Kidney (tissue), 14 donors: ENCODE data around the gene AKR1A1. TPM values are rescaled to one million over a fixed set of nuclear protein-coding genes. Genes with fewer than 3 reads are reported as not detected.
"Not testable (repeated sequence)": the region's sequence is repeated elsewhere in the genome, so short reads cannot be mapped to it uniquely, and the experiment has no call there.

Experiments used
- DNase-seq, 5 donors: peaks; one replicate each; pipeline ENCODE4 v3.0.0-alpha.2; 2013 to 2020
- FAIRE-seq: peaks from 2 replicates; lab custom pipeline; 2012; peaks lifted over from hg19 to GRCh38; lab: Jason Lieb, UNC
- H3K27ac ChIP-seq, 2 donors: one replicate each; pipeline ENCODE4 v1.7.0; 2013; ENCODE audit warnings: low read depth in 2 of 2, low read length in 2 of 2, inconsistent platforms in 1 of 2
- H3K27me3 ChIP-seq: one replicate; pipeline ENCODE4 v1.7.1; 2013; ENCODE audit warnings: low read length, inconsistent platforms; ENCODE audit not compliant: control insufficient read depth, insufficient read depth
- H3K36me3 ChIP-seq, 3 donors: one replicate each; pipeline versions ENCODE4 v1.7.0 to v1.7.1; 2013; ENCODE audit warnings: low read length in 3 of 3, control low read depth in 1 of 3, inconsistent platforms in 1 of 3; ENCODE audit not compliant: insufficient read depth in 3 of 3, control insufficient read depth in 2 of 3
- H3K4me1 ChIP-seq, 3 donors: one replicate each; pipeline versions ENCODE4 v1.7.0 to v1.7.1; 2013; ENCODE audit warnings: low read length in 3 of 3, inconsistent platforms in 1 of 3, low read depth in 1 of 3; ENCODE audit not compliant: control insufficient read depth in 2 of 3, insufficient read depth in 2 of 3
- H3K4me3 ChIP-seq, 3 donors: one replicate each; pipeline versions ENCODE4 v1.7.0 to v1.8.1; 2013; ENCODE audit warnings: low read length in 3 of 3, control low read depth in 1 of 3, inconsistent platforms in 1 of 3
- H3K9ac ChIP-seq, 3 donors: one replicate each; pipeline versions ENCODE4 v1.7.0 to v1.7.1; 2013; ENCODE audit warnings: low read length in 3 of 3, control low read depth in 1 of 3, inconsistent platforms in 1 of 3
- H3K9me3 ChIP-seq, 3 donors: one replicate each; pipeline versions ENCODE4 v1.7.0 to v1.7.1; 2013; ENCODE audit warnings: low read length in 3 of 3, control low read depth in 1 of 3, inconsistent platforms in 1 of 3; ENCODE audit not compliant: control insufficient read depth in 2 of 3, insufficient read depth in 1 of 3
- intact Hi-C: fragments of 100-400 bp; cut with DNase I; formaldehyde crosslinking; loops from one replicate; pipeline ENCODE4 v1.11.1; 2022
- polyA plus RNA-seq: library from polyadenylated mRNA; stranded (reverse); fragments of 350-450 nt; fragmentation: Illumina TruSeq; extraction: RNeasy Lipid Tissue Mini Kit (QIAGEN cat#74804); gene quantifications from one replicate; pipeline ENCODE4 v1.2.3, GENCODE V29; 2014; ENCODE audit warnings: low read depth, low replicate concordance; ENCODE audit not compliant: insufficient read depth
- total RNA-seq: library from RNA; stranded (reverse); fragmentation: NEBNext Ultra II Directional; extraction: Animal tissue kit (Norgen Biotek cat#: 25700); gene quantifications from one replicate; pipeline ENCODE4 v1.2.1, GENCODE V29; 2021
- TF ChIP-seq, protein P1 (sequence below): IDR thresholded peaks from 3 replicates; pipeline ENCODE4 v1.5.1; 2012; ENCODE audit warnings: mild to moderate bottlenecking, moderate library complexity, borderline replicate concordance; ENCODE audit not compliant: insufficient read depth; ENCODE audit errors: extremely low read depth
- donor health status: control.
- donor health status: control.
- donor health status: control.
- donor health status: control.
- donor health status: control.
- donor health status: DM: yes; HTN: yes; CAD: no.
- donor health status: Normal renal cell carcinoma (clear cell type).

AKR1A1 gene
- total and polyA plus RNA-seq, 2 donors from 2014 or later: 147 to 431 TPM

GRCh38 chr1:45594412-45594811 is 43.8 kb downstream of the AKR1A1 start:
- Histone ChIP-seq H3K4me3 (no peak overlapping the region), H3K4me1 (no peaks in the 10 kb centered on the region), H3K27ac (no peak overlapping the region), H3K36me3 (peaks cover 0 to 6% (median 2%) of the 10 kb centered on the region in 3 donors), H3K9ac (no peak overlapping the region), H3K27me3 (no peaks in the 10 kb centered on the region), H3K9me3 (no peaks in the 10 kb centered on the region)
- intact Hi-C loops: no loop called here
- DNase-seq (no peak), FAIRE-seq (no peak)
- TF ChIP-seq, protein P1, sequence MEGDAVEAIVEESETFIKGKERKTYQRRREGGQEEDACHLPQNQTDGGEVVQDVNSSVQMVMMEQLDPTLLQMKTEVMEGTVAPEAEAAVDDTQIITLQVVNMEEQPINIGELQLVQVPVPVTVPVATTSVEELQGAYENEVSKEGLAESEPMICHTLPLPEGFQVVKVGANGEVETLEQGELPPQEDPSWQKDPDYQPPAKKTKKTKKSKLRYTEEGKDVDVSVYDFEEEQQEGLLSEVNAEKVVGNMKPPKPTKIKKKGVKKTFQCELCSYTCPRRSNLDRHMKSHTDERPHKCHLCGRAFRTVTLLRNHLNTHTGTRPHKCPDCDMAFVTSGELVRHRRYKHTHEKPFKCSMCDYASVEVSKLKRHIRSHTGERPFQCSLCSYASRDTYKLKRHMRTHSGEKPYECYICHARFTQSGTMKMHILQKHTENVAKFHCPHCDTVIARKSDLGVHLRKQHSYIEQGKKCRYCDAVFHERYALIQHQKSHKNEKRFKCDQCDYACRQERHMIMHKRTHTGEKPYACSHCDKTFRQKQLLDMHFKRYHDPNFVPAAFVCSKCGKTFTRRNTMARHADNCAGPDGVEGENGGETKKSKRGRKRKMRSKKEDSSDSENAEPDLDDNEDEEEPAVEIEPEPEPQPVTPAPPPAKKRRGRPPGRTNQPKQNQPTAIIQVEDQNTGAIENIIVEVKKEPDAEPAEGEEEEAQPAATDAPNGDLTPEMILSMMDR: no peak

DNA sequence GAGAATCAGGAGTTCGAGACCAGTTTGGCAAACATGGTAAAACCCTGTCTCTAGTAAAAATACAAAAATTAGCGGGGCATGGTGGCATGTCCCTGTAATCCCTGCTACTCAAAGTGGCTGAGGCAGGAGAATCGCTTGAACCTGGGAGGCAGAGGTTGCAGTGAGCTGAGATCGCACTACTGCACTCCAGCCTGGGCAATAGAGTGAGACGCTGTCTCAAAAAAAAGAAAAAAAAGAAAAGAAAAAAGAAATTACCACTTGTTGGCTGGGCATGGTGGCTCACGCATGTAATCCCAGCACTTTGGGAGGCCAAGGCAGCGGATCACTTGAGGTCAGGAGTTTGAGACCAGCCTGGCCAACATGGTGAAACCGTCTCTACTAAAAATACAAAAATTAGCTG is 46.1 kb downstream of the AKR1A1 start:
- FAIRE-seq, DNase-seq, H3K9ac ChIP-seq, H3K4me3 ChIP-seq, intact Hi-C loops, H3K36me3 ChIP-seq, H3K4me1 ChIP-seq, H3K27me3 ChIP-seq, H3K9me3 ChIP-seq: not testable (repeated sequence)
- peak overlapping the region in 1 of 2 donors; percentile 27 for H3K27ac ChIP-seq

GRCh38 chr1:45604239-45604638 is 53.6 kb downstream of the AKR1A1 start:
- Histone ChIP-seq H3K9me3 (no peaks in the 10 kb centered on the region), H3K4me3 (no peak overlapping the region), H3K9ac (no peak overlapping the region), H3K36me3 (peaks cover 0 to 2% (median 2%) of the 10 kb centered on the region in 3 donors), H3K4me1 (peaks cover 0 to 9% (median 0%) of the 10 kb centered on the region in 3 donors), H3K27me3 (no peaks in the 10 kb centered on the region), H3K27ac (no peak overlapping the region)
- DNase-seq (no peak), FAIRE-seq (no peak)
- intact Hi-C loops: no loop called here
- TF ChIP-seq, protein P1: no peak

DNA sequence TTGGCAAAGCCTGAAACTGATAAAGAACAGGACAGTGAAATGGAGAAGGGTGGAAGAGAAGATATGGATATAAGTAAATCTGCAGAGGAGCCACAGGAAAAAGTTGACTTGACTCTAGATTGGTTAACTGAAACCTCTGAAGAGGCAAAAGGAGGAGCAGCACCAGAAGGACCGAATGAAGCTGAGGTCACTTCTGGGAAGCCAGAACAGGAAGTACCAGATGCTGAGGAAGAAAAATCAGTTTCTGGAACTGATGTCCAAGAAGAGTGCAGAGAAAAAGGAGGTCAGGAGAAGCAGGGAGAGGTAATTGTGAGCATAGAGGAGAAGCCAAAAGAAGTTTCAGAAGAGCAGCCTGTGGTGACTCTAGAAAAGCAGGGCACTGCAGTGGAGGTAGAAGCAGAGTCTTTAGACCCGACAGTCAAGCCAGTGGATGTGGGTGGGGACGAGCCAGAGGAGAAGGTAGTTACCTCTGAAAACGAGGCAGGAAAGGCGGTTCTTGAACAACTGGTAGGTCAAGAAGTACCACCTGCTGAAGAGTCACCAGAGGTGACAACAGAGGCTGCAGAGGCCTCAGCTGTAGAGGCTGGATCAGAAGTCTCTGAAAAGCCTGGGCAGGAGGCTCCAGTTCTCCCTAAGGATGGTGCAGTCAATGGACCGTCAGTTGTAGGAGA is 56.9 kb downstream of the AKR1A1 start:
- DNase-seq: no peak
- Histone ChIP-seq H3K4me1 (peaks cover 0 to 9% (median 0%) of the 10 kb centered on the region in 3 donors), H3K27me3 (no peaks in the 10 kb centered on the region), H3K9ac (no peak overlapping the region), H3K36me3 (peaks cover 0 to 8% (median 2%) of the 10 kb centered on the region in 3 donors), H3K9me3 (no peaks in the 10 kb centered on the region), H3K27ac (no peak overlapping the region), H3K4me3 (no peak overlapping the region)
- FAIRE-seq: no peak
- intact Hi-C loops: no loop called here
- TF ChIP-seq, protein P1: no peak
